Stimulated activated memory B cell treated with anti-CD40 and anti-IgM and Interleukin-4, amounts not matched to agents 10 μg/mL and 1 μg/mL and 100 μg/mL, for 72 hours (primary cell): ENCODE measurements around the gene REM2.

Experiments
- ATAC-seq: fragments of 150-1000 bp; cut with Tn5 transposase; 2 replicates; pipeline ENCODE4 v1.10.0; 2021
- H3K27ac Mint-ChIP-seq: one replicate; pipeline ENCODE4 v1.8.0; 2022; ENCODE audit warnings: mild to moderate bottlenecking, mixed read lengths
- H3K27me3 Mint-ChIP-seq: one replicate; pipeline ENCODE4 v1.8.0; 2022; ENCODE audit warnings: mixed read lengths
- H3K36me3 Mint-ChIP-seq: one replicate; pipeline ENCODE4 v1.8.0; 2022; ENCODE audit warnings: mixed read lengths
- H3K4me1 Mint-ChIP-seq: one replicate; pipeline ENCODE4 v1.8.0; 2022; ENCODE audit warnings: mixed read lengths
- H3K4me3 Mint-ChIP-seq: one replicate; pipeline ENCODE4 v1.8.0; 2022; ENCODE audit warnings: mild to moderate bottlenecking, moderate library complexity, mixed read lengths
- H3K9me3 Mint-ChIP-seq: one replicate; pipeline ENCODE4 v1.8.0; 2022; ENCODE audit warnings: mixed read lengths

Gene REM2

GRCh38 chr14:22918804-22919600, 36.0 kb downstream of the REM2 start, which contains the start of gene RBM23:
Gene RBM23, minus strand, starts transcription at chr14:22919149.
- H3K27ac Mint-ChIP-seq, result peak within 1 kb of the TSS; percentile 100
- H3K4me1 Mint-ChIP-seq, result peaks cover 41% of the 10 kb centered on the region
- peak; percentile 98 for ATAC-seq
- H3K4me3 Mint-ChIP-seq, result peak within 1 kb of the TSS; percentile 89
- no peaks in the 10 kb centered on the region for H3K9me3 Mint-ChIP-seq
- no peaks in the 10 kb centered on the region for H3K27me3 Mint-ChIP-seq
- H3K36me3 Mint-ChIP-seq, result peaks cover 41% of the 10 kb centered on the region

GRCh38 chr14:22919601-22919921, 36.5 kb downstream of the REM2 start:
- Mint-ChIP-seq H3K4me3 (peak overlapping the region; percentile 89), H3K4me1 (peaks cover 43% of the 10 kb centered on the region), H3K36me3 (peaks cover 47% of the 10 kb centered on the region), H3K9me3 (no peaks in the 10 kb centered on the region), H3K27me3 (no peaks in the 10 kb centered on the region), H3K27ac (peak overlapping the region; percentile 100)
- peak; percentile 1 for ATAC-seq

- Mint-ChIP-seq H3K4me1 (peaks cover 37% of the 10 kb centered on the region), H3K9me3 (no peaks in the 10 kb centered on the region), H3K36me3 (peaks cover 51% of the 10 kb centered on the region), H3K27ac (no peak overlapping the region), H3K4me3 (no peak overlapping the region), H3K27me3 (no peaks in the 10 kb centered on the region)
- ATAC-seq, result no peak
Measured at GRCh38 chr14:22920697-22921096, 37.7 kb downstream of the REM2 start.

- Mint-ChIP-seq H3K36me3 (peaks cover 65% of the 10 kb centered on the region), H3K27ac (no peak overlapping the region), H3K9me3 (no peaks in the 10 kb centered on the region), H3K4me1 (peaks cover 44% of the 10 kb centered on the region), H3K4me3 (no peak overlapping the region), H3K27me3 (no peaks in the 10 kb centered on the region)
- ATAC-seq, result no peak
Measured at GRCh38 chr14:22922294-22922693, 39.3 kb downstream of the REM2 start.

GRCh38 chr14:22923746-22924145, 40.7 kb downstream of the REM2 start:
- ATAC-seq, result no peak
- Mint-ChIP-seq H3K9me3 (no peaks in the 10 kb centered on the region), H3K4me1 (peaks cover 45% of the 10 kb centered on the region), H3K4me3 (no peak overlapping the region), H3K27me3 (no peaks in the 10 kb centered on the region), H3K36me3 (peaks cover 59% of the 10 kb centered on the region), H3K27ac (no peak overlapping the region)

GRCh38 chr14:22925513-22925912, 42.5 kb downstream of the REM2 start:
- peaks cover 39% of the 10 kb centered on the region for H3K4me1 Mint-ChIP-seq
- peaks cover 59% of the 10 kb centered on the region for H3K36me3 Mint-ChIP-seq
- H3K4me3 Mint-ChIP-seq, result no peak overlapping the region
- no peaks in the 10 kb centered on the region for H3K9me3 Mint-ChIP-seq
- no peak for ATAC-seq
- no peaks in the 10 kb centered on the region for H3K27me3 Mint-ChIP-seq
- H3K27ac Mint-ChIP-seq, result no peak overlapping the region

GRCh38 chr14:22926316-22926715, 43.3 kb downstream of the REM2 start:
- Mint-ChIP-seq H3K4me1 (peaks cover 39% of the 10 kb centered on the region), H3K27me3 (no peaks in the 10 kb centered on the region), H3K36me3 (peaks cover 51% of the 10 kb centered on the region), H3K4me3 (no peak overlapping the region), H3K9me3 (no peaks in the 10 kb centered on the region), H3K27ac (peak overlapping the region; percentile 20)
- ATAC-seq, result no peak

GRCh38 chr14:22928237-22929103, 45.4 kb downstream of the REM2 start:
- H3K36me3 Mint-ChIP-seq, result peaks cover 32% of the 10 kb centered on the region
- no peak for ATAC-seq

GRCh38 chr14:22929104-22929960, 46.3 kb downstream of the REM2 start, which contains the start of gene PRMT5:
Gene PRMT5, minus strand, starts transcription at chr14:22929376. Its CDS starts 15 bp downstream, at chr14:22929361.
- Mint-ChIP-seq H3K36me3 (peaks cover 23% of the 10 kb centered on the region), H3K4me3 (no peak within 1 kb of the TSS), H3K27me3 (no peaks in the 10 kb centered on the region), H3K4me1 (peaks cover 32% of the 10 kb centered on the region), H3K27ac (no peak within 1 kb of the TSS), H3K9me3 (no peaks in the 10 kb centered on the region)
- ATAC-seq, result peak; percentile 98

More at GRCh38 chr14:22928237-22929103, 45.4 kb downstream of the REM2 start:
- H3K9me3 Mint-ChIP-seq, result no peaks in the 10 kb centered on the region
- H3K27ac Mint-ChIP-seq, result no peak overlapping the region
- H3K4me1 Mint-ChIP-seq, result peaks cover 37% of the 10 kb centered on the region
- H3K27me3 Mint-ChIP-seq, result no peaks in the 10 kb centered on the region
- H3K4me3 Mint-ChIP-seq, result no peak overlapping the region

- Mint-ChIP-seq H3K27me3 (no peaks in the 10 kb centered on the region), H3K9me3 (no peaks in the 10 kb centered on the region), H3K36me3 (peaks cover 17% of the 10 kb centered on the region), H3K27ac (no peak overlapping the region), H3K4me1 (peaks cover 32% of the 10 kb centered on the region), H3K4me3 (no peak overlapping the region)
- ATAC-seq, result no peak
Measured at GRCh38 chr14:22929961-22930364, 46.9 kb downstream of the REM2 start.

- H3K36me3 Mint-ChIP-seq, result peaks cover 2% of the 10 kb centered on the region
- no peaks in the 10 kb centered on the region for H3K9me3 Mint-ChIP-seq
- peaks cover 19% of the 10 kb centered on the region for H3K4me1 Mint-ChIP-seq
- no peak for ATAC-seq
- H3K27ac Mint-ChIP-seq, result no peak overlapping the region
- no peak overlapping the region for H3K4me3 Mint-ChIP-seq
- H3K27me3 Mint-ChIP-seq, result no peaks in the 10 kb centered on the region
Measured at GRCh38 chr14:22932146-22932545, 49.1 kb downstream of the REM2 start.

- no peak overlapping the region for H3K27ac Mint-ChIP-seq
- H3K9me3 Mint-ChIP-seq, result no peaks in the 10 kb centered on the region
- H3K36me3 Mint-ChIP-seq, result no peaks in the 10 kb centered on the region
- no peak overlapping the region for H3K4me3 Mint-ChIP-seq
- peaks cover 6% of the 10 kb centered on the region for H3K4me1 Mint-ChIP-seq
- H3K27me3 Mint-ChIP-seq, result no peaks in the 10 kb centered on the region
- ATAC-seq, result no peak
Measured at GRCh38 chr14:22935156-22935555, 52.1 kb downstream of the REM2 start.
